ENCODE results near the gene KDM8. TPM values are rescaled to one million over a fixed set of nuclear protein-coding genes. Genes with fewer than 3 reads are reported as not detected.

KDM8 gene
- total RNA-seq, 4 donors from 2014 or later, result 0.56 to 4.4 (median 2.5) TPM

DNA sequence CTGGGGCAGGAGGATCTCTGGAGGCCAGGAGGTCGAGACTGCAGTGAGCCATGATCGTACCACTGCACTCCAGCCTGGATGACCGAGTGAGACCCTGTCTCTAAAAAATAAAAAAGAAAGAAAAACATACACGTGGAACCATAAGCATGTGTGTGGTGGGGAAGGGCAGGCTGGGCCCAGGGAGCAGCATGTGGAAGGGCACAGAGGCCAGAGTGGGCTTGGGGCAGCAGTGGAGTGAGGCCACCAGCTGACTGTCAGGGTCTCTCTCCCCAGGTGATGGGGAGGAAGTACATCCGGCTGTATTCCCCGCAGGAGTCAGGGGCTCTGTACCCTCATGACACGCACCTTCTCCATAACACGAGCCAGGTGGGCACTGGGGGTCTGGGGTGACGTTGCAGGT, 16.8 kb downstream of the KDM8 start:
- peaks cover 0 to 44% (median 7%) of the 10 kb centered on the region in 3 donors for H3K36me3 ChIP-seq
- intact Hi-C loops (cut with DNase I), result no loop called here
- no peaks in the 10 kb centered on the region for H3K27me3 ChIP-seq

GRCh38 chr16:27220527-27220926, 17.2 kb downstream of the KDM8 start:
- H3K36me3 ChIP-seq, result peaks cover 0 to 44% (median 7%) of the 10 kb centered on the region in 3 donors
- no peak overlapping the region for H3K27ac ChIP-seq
- TF ChIP-seq, protein P1, sequence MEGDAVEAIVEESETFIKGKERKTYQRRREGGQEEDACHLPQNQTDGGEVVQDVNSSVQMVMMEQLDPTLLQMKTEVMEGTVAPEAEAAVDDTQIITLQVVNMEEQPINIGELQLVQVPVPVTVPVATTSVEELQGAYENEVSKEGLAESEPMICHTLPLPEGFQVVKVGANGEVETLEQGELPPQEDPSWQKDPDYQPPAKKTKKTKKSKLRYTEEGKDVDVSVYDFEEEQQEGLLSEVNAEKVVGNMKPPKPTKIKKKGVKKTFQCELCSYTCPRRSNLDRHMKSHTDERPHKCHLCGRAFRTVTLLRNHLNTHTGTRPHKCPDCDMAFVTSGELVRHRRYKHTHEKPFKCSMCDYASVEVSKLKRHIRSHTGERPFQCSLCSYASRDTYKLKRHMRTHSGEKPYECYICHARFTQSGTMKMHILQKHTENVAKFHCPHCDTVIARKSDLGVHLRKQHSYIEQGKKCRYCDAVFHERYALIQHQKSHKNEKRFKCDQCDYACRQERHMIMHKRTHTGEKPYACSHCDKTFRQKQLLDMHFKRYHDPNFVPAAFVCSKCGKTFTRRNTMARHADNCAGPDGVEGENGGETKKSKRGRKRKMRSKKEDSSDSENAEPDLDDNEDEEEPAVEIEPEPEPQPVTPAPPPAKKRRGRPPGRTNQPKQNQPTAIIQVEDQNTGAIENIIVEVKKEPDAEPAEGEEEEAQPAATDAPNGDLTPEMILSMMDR (IDR thresholded peaks at IDR 0.05), result no peak
- peak in 1 of 4 donors; percentile 5 for TF ChIP-seq POLR2A (IDR thresholded peaks at IDR 0.05)
- WGBS, 2 donors, result 80% methylated on average over 2 of the region's 8 CpGs; no CpG with 5 or more reads in 1 of the 2 donors
- no peak overlapping the region for H3K4me3 ChIP-seq
- no peaks in the 10 kb centered on the region for H3K9me3 ChIP-seq
- H3K4me1 ChIP-seq, result peaks cover under 1 to 19% (median 3%) of the 10 kb centered on the region in 3 donors
- DNase-seq, result no peak
- intact Hi-C loops (cut with DNase I), result no loop called here
- H3K27me3 ChIP-seq, result no peaks in the 10 kb centered on the region

More for the DNA sequence above, 16.8 kb downstream of the KDM8 start:
- Histone ChIP-seq H3K27ac (no peak overlapping the region), H3K9me3 (no peaks in the 10 kb centered on the region), H3K4me3 (no peak overlapping the region), H3K4me1 (peaks cover 0 to 18% (median 3%) of the 10 kb centered on the region in 3 donors)
- TF ChIP-seq, protein P1 (IDR thresholded peaks at IDR 0.05), result no peak
- no peak for TF ChIP-seq POLR2A (IDR thresholded peaks at IDR 0.05)
- 85 to 89% methylated on average over 5 to 9 of the region's 9 CpGs for WGBS, 2 donors
- DNase-seq, result no peak

- Histone ChIP-seq H3K36me3 (peaks cover 0 to 44% (median 7%) of the 10 kb centered on the region in 3 donors), H3K4me1 (peaks cover 3 to 24% (median 5%) of the 10 kb centered on the region in 3 donors), H3K4me3 (no peak overlapping the region), H3K27me3 (no peaks in the 10 kb centered on the region), H3K27ac (peak overlapping the region in 1 of 4 donors; percentile 2), H3K9me3 (no peaks in the 10 kb centered on the region)
- TF ChIP-seq, protein P1 (IDR thresholded peaks at IDR 0.05), result no peak
- no peak for TF ChIP-seq POLR2A (IDR thresholded peaks at IDR 0.05)
- intact Hi-C loops (cut with DNase I), result no loop called here
- WGBS, 2 donors, result 91 to 100% methylated on average over 1 to 13 of the region's 16 CpGs
- no peak for DNase-seq
Observed at GRCh38 chr16:27220991-27221390, 17.7 kb downstream of the KDM8 start.

DNA sequence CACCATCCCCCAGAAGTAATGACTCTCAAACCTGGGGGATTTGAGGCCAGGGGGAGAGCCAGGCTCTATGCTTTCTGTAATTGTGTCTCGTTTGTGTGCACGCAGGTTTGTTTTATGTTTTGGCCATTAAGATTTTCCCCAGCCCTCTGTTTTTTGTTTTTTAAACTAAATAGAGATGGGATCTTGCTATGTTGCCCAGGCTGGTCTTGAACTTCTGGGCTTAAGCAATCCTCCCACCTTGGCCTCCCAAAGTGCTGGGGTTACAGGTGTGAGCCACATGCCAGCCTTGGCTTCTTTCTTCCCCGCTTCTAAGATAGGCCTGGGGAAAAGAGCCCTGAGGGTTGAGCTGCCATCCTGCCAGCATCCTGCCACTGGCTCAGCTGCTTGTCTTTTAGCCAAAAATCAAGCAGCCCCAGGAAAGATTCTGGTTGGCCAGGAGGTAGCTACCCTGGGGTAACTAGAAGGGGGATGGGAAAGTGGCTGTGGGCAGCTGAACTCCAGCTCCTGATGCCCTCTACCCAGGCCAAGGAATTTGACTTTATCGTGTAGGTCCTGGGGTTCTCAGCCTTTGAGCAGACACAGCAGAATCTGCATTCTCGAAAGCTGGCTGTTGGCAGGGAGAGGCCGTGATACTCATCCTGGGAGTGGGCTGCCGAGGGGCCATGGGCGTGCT, 18.4 kb downstream of the KDM8 start:
- peak overlapping the region; percentile 9 to 83 (median 47) for H3K27ac ChIP-seq
- H3K4me1 ChIP-seq, result peaks cover 7 to 31% (median 12%) of the 10 kb centered on the region in 3 donors
- no peak for DNase-seq
- no peaks in the 10 kb centered on the region for H3K9me3 ChIP-seq
- 73 to 92% methylated on average over 5 to 6 of the region's 8 CpGs for WGBS, 2 donors
- no peak overlapping the region for H3K4me3 ChIP-seq
- H3K36me3 ChIP-seq, result peaks cover 0 to 50% (median 7%) of the 10 kb centered on the region in 3 donors
- no peaks in the 10 kb centered on the region for H3K27me3 ChIP-seq
- intact Hi-C loops (cut with DNase I), result no loop called here
- no peak for TF ChIP-seq POLR2A (IDR thresholded peaks at IDR 0.05)
- TF ChIP-seq, protein P1 (IDR thresholded peaks at IDR 0.05), result no peak
